NT2/D1 (cell line): ENCODE data around the gene MPPED1.

Experiments used
- YY1 ChIP-seq: IDR thresholded peaks from 2 replicates; pipeline ENCODE4 v1.6.1; 2011; ENCODE audit not compliant: insufficient read length, insufficient read depth
- ZNF274 ChIP-seq: IDR thresholded peaks from 2 replicates; pipeline ENCODE4 v1.6.1; 2011; ENCODE audit warnings: mild to moderate bottlenecking, low read depth, low read length

DNA sequence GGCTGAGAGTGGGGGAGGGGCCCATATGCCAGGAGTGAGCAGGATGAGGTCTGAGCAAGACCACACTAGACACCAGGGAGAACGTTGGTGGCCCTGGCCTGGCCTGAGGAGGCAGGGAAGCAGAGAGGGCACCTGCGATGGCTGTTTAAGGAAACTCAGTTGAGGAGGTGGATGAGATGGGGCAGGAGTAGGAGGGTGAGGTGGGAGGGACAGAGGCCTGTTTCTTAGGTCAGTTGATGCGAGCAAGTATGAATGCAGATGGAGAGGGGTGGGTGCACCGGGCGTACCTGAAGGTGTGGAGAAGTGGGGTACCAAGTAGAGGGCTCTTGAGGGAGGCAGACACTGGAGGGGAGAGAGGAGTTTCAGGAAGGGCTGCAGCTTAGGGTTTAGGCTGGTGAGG is 10.6 kb upstream of the MPPED1 start:
- TF ChIP-seq ZNF274, result no peak
- TF ChIP-seq YY1, result no peak
